SU-DHL-6 (cell line): ENCODE data around the gene GABRA4.

ENCODE experiments used
- EZH2phosphoT487 ChIP-seq: fragments of 200-600 bp; sonication (generic), shearing (Covaris generic); conservative IDR thresholded peaks from 2 replicates; pipeline ENCODE4 v1.6.1; 2018; ENCODE audit warnings: mild to moderate bottlenecking, antibody characterized with exemption, low read length, moderate library complexity, mixed read lengths
- TF ChIP-seq, protein P1 (sequence below): fragments of 200-600 bp; sonication (generic); IDR thresholded peaks from one replicate; pipeline ENCODE4 v1.5.1; 2017; ENCODE audit warnings: antibody characterized with exemption, mild to moderate bottlenecking, low read length, moderate library complexity; ENCODE audit not compliant: insufficient read depth, poor library complexity, severe bottlenecking

DNA sequence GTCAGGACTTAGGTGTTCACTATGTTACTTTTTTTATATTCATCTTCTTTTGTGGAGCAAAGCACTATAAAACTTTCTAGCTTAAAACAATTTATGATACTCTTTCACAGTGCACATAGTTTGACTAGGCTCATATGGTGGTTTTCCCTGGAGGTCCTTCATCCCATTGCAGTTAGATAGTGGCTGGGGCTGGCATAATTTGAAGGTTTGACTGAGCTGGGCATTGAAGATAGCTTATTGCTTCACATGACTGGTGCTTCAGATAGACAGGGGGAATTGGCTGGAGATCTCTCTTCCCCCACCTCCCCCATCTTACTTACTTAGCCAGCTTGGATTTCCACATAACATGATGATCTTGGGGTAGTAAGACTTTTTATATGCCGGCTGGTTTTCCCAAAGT, 7.0 kb upstream of the GABRA4 start:
- TF ChIP-seq, protein P1, sequence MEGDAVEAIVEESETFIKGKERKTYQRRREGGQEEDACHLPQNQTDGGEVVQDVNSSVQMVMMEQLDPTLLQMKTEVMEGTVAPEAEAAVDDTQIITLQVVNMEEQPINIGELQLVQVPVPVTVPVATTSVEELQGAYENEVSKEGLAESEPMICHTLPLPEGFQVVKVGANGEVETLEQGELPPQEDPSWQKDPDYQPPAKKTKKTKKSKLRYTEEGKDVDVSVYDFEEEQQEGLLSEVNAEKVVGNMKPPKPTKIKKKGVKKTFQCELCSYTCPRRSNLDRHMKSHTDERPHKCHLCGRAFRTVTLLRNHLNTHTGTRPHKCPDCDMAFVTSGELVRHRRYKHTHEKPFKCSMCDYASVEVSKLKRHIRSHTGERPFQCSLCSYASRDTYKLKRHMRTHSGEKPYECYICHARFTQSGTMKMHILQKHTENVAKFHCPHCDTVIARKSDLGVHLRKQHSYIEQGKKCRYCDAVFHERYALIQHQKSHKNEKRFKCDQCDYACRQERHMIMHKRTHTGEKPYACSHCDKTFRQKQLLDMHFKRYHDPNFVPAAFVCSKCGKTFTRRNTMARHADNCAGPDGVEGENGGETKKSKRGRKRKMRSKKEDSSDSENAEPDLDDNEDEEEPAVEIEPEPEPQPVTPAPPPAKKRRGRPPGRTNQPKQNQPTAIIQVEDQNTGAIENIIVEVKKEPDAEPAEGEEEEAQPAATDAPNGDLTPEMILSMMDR = no peak
- TF ChIP-seq EZH2phosphoT487 = no peak
